GM12873 (cell line): ENCODE data around the gene TMEM201.

Experiments
- TF ChIP-seq, protein P1 (sequence below): IDR thresholded peaks from 2 replicates; pipeline ENCODE4 v1.5.1; 2012; ENCODE audit warnings: low read depth, mild to moderate bottlenecking, moderate library complexity, low read length, control low read depth; ENCODE audit not compliant: insufficient read depth; ENCODE audit errors: missing control alignments

TMEM201 gene

DNA sequence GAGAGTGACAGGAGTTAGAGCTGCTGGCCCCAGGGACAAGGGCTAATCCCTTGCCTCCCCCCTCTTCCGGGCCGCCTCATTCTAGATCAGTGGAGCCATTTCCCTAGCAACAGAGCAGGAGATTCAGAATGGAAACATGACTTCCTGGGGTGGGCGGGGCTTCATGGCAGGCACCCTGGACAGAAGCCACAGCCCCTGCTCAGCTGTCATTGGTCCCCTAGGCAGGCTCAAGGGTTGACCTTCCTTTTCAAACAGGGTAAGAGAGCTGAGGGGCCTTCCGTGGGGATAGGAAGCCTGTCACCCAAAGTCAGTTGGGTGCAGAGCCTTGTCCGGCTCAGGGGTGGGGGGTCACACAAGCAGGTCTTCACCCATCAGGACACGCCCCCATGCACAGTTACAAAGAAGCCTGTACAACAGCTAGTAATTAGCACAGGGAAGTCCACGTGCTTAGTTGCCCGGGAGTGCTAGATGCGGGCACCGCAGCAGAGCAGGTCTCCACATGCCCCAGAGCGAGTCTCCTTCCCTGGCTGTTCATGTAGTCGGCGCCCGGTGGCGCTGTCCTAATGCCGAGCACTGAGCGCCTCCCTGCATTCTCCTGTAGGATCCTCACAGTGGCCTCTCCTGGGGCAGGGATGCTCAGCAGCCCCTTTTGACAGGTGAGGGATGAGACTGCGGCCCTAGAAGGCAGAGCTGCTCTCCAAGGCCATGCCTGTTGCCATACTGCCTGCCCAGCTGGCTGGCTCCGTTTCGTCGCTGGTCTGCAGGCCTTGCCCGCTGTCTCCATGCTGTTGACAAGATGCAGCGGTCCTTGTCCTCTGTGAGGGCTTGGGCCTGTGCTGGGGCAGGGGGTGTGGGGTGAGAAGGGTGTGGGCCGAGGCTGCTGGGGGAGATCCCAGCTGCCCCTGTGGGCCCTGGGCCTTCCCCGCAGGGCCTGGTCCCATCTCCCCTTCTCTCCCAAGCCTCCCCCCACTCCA, 5.1 kb downstream of the TMEM201 start:
- TF ChIP-seq, protein P1, sequence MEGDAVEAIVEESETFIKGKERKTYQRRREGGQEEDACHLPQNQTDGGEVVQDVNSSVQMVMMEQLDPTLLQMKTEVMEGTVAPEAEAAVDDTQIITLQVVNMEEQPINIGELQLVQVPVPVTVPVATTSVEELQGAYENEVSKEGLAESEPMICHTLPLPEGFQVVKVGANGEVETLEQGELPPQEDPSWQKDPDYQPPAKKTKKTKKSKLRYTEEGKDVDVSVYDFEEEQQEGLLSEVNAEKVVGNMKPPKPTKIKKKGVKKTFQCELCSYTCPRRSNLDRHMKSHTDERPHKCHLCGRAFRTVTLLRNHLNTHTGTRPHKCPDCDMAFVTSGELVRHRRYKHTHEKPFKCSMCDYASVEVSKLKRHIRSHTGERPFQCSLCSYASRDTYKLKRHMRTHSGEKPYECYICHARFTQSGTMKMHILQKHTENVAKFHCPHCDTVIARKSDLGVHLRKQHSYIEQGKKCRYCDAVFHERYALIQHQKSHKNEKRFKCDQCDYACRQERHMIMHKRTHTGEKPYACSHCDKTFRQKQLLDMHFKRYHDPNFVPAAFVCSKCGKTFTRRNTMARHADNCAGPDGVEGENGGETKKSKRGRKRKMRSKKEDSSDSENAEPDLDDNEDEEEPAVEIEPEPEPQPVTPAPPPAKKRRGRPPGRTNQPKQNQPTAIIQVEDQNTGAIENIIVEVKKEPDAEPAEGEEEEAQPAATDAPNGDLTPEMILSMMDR: no peak

DNA sequence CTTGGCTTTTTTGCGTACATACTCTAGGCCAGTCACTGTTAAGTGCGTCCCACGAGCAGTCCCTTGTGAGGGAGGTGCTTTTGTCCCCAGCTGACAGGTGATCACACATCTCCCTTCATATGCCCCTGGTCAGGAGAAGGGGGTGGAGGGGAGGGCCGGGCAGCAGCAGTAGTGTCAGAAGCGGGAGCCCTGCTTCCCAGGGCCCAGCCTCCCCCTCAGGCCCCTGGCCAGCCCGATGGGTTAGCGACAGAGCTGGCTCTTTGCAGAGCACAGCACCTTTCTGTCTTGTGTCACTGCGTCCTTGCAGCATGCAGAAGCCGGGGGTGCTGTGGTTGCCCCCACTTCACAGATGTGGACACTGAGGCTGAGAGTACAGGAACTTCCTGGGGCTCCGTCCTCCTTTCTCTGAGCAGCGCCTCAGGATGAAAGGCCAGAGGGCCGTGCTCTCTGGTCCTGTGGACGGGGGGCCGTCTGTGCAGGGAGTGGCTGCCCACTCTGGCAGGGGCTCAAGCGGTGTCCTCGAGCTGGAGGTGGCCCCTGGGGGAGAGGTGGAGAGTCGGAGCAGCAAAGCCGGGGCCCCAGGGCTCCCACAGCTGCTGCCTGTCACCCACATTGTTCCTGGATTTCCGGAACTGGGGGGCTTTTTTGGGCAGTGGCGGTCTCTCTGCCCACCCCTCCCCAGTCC, 5.9 kb downstream of the TMEM201 start:
- TF ChIP-seq, protein P1: no peak

DNA sequence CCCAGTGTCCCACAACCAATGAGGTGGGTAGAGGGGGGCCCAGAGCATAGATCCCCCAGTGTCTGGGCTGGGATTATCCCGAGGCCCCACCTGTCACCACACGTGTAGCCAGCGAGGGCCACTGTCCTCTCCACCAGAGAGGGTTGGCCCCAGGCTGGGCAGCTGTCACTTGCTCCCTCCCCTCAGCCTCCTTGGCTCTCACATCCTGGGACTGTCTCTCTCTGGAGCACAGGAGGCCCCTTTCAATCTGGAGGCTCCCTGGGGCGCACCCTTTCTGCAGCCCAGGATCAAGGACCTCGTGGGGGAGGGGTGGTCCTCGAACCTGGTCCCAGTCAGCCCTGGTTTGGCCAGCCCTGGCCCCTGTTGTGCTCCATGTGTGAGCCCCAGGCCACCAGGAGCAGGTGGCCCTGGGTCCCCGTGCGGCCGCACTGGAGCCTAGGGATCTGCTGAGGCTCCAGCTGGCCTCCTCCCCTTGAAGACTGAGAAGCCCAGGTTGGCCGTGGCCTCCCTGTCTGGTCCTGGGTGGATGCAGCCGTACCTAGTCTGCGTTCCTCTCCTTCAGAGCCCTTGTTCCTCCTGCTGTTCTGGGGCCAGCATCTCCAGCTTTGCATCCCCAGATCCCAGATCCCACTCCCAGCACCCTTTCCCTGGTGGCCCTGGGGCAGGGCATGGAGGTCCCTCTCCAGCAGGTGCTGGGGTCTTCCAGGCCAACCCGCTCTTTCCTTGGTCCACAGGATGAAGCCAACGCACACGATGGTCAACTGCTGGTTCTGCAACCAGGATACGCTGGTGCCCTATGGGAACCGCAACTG, 6.7 kb downstream of the TMEM201 start:
- TF ChIP-seq, protein P1: no peak

DNA sequence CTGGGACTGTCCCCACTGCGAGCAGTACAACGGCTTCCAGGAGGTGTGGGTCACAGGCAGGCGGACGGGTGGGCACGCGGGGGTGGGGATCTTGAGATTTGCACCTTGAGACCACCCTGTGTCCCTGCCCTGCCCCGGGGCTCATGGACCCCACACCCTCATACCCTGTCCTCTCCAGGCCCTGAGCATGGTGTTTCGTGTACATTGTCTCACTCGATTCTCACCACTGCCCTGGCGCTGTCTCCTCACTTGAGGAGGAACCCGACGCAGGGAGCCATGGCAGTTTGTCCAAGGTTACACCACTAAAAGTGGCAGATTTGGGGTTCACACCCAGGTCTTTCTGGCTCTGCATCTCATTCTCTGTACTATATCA, 7.2 kb downstream of the TMEM201 start:
- TF ChIP-seq, protein P1: no peak

DNA sequence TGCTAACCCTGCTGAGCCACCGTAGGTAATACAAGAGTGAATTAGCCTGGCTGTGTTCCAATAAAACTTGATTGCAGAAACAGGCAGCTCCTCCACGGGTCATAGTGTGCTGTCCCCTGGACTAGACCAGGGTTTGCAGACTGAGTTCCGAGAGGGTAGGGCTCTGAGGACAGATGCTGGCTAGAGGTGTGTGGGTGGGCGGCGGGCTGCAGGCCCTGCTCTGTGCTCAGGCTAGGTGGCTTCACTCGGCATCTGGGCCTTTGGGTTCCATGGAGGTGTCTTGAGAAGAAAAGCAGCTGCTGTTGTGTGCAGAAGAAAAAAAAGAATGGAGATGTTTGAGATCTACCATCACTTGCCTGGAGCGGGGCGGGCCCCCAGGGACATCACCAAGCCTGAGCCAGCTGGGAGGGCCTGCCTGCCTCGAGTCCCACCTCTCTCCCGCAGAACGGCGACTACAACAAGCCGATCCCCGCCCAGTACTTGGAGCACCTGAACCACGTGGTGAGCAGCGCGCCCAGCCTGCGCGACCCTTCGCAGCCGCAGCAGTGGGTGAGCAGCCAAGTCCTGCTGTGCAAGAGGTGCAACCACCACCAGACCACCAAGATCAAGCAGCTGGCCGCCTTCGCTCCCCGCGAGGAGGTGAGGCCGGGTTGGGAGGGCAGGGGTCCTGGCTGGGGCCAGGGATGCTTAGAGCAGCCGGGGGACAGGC, 7.9 kb downstream of the TMEM201 start:
- TF ChIP-seq, protein P1: no peak

DNA sequence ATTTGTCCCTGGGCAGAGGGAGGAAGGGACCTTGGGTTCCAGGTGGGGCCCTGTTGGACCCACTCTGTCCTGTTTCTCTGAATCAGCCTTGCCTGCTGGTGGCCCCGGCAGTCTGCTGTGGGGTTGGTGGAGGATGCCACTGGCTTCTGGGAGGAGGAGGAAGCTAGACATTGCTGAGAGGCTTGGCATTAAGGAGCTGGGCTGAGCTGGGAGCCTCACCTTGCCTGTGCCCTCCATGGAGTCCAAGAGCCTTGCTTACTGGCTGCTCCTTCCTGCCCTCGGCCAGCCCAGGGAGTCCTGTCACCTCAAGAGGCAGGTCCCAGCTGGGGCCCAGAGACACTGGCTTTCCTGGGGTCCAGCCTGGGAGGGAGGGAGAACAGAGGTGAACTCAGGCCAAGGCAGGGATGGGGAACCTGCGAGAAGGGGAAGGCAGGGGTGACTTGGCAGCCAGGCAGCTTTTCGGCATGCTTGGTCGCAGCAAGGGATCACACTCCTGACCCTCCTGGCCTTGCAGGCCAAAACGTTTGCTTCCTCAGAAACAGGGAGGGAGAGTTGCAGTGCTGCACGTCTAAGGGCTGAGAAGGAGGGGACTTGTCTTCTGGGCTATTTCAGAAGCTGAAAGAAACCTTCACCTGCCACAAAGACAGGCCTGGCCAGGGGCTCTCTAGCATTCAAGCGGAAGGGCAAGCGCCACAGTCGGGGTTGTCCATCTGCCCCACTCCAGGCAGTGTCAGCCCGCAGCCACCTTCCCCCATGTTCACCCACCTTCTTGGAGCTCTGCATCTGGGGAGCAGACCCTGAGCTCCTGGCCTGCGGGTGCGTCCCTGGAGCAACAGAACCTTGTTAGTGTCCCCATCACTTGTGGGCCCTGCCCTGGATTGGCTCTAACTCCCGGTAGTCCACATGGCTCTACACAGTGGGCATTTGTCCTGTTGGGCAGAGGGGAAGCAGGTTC, 8.9 kb downstream of the TMEM201 start:
- TF ChIP-seq, protein P1: no peak
